Measurements from ENCODE around the gene CPNE6.
"Not testable (repeated sequence)": the region's sequence is repeated elsewhere in the genome, so short reads cannot be mapped to it uniquely, and the experiment has no call there.

CPNE6 gene

GRCh38 chr14:24105609-24106239, 34.4 kb downstream of the CPNE6 start:
- DNase-seq (ENCODE audit: low read depth in 2 of 2) = not testable (repeated sequence)

DNA sequence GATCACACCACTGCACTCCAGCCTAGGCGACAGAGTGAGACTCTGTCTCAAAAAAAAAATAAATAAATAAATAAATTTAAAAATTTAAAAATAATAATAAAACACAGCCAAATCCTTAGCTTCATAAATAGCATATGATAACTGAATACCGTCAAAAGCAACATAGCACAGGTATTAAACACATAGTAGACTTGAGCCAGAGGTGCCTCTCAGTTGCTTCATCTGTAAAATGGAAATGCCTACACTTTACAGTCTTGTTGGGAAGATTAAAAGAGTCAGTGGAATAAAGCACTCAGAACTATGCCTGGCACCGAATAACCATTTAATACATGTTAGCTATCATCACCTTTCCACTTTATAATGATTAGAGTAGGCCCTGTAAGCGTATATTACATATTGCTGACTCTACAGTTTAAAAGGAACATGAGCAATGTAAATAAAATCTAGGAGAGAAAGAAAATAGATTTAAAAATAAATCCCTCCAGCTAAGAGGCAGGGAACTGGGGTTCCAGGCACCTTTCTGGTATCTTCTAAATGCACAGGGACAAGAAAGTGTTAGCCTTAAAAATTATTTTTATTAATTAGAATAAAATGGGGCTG, 35.4 kb downstream of the CPNE6 start:
- no peak for DNase-seq (ENCODE audit: low read depth in 2 of 2)

DNA sequence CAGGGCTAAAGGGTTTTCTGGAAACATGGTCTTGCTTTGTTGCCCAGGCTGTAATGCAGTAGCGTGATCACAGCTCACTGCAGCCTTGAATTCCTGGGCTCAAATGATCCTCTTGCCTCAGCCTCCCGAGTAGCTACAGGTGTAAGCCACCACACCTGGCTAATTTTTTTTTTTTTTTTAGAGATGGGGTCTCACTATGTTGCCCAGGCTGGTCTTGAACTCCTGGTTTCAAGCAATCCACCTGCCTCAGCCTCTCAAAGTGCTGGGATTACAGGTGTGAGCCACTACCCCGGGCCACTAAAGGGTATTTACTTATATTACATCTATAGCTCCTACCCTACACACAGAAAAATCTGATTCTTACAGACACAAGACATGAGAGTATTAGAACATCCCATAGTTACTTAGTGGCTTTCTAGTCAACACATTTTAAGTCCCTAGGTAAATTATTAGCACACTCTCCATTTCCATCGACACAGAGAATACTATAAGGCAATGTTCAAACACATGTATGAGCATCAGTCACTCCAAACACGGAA, 37.0 kb downstream of the CPNE6 start:
- no peak for DNase-seq (ENCODE audit: low read depth in 2 of 2)

DNA sequence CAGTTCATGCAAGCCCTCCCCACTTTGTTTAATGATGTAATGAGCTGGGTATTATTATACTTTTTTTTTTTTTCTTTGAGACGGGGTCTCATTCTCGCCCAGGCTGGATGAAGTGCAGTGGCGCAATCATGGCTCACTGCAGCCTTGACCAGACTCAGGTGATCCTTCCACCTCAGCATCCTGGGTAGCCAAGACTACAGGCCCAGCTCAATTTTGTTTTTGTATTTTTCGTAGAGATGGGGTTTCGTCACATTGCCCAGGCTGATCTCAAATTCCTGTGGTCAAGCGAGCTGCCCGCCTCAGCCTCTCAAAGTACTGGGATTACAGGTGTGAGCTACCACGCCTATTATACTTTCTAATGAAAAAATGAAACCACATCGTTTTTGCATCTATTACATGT, 38.7 kb downstream of the CPNE6 start:
- no peak for DNase-seq (ENCODE audit: low read depth in 2 of 2)

DNA sequence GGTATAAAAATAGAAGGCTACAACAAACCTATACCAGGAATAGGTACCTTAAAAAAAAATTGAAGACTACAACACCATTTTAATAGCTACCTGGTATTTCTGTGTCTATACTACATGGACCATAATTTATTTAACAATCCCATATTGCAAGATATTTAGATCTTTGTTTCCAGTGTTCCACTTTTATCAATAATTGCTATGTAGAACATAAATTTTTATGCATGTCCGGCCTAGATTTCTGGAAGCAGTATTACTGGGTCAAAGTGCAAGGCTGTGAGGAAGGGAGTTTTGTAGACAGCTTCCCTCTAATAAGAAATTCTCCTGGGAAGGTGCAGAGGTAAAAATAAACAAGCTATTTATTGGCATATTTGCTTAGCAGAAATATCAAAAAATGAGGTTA, 39.2 kb downstream of the CPNE6 start:
- DNase-seq (ENCODE audit: low read depth in 2 of 2) = no peak

DNA sequence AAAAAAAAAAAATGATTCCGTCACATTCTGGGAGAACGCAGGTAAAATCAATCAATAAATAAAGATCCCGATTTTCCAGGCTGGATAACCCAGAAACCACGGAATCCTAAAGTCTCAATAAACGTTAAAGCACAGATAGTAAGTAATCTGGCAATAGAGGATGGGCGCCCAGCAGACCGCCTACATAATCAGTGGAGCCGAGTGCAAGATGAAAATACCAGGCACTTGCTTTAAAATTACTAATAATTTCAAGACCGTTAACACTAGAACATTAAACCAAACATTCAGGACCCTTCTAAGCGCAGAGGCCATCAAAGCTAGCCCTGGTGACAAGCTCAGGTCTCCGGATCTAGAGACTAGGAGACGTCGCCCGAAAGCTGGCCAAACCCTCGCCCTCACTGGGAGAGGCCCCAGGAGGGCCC, 42.0 kb downstream of the CPNE6 start:
- no peak for DNase-seq (ENCODE audit: low read depth in 2 of 2)

- peak; percentile 74 to 77 for DNase-seq (ENCODE audit: low read depth in 2 of 2)
Measured at GRCh38 chr14:24113801-24114531, 42.6 kb downstream of the CPNE6 start.

- peak; percentile 97 for DNase-seq (ENCODE audit: low read depth in 2 of 2)
Measured at GRCh38 chr14:24114532-24115421, 43.4 kb downstream of the CPNE6 start, which contains the start of the genes DCAF11 and NRL. DCAF11 (plus strand) TSS chr14:24114777; CDS start chr14:24115595, 818 bp downstream. NRL (minus strand) TSS chr14:24114949; CDS start chr14:24082848, 32,101 bp downstream.

GRCh38 chr14:24115422-24116127, 44.2 kb downstream of the CPNE6 start:
- DNase-seq (ENCODE audit: low read depth in 2 of 2) = no peak

GRCh38 chr14:24116128-24116814, 44.9 kb downstream of the CPNE6 start:
- DNase-seq (ENCODE audit: low read depth in 2 of 2) = no peak

DNA sequence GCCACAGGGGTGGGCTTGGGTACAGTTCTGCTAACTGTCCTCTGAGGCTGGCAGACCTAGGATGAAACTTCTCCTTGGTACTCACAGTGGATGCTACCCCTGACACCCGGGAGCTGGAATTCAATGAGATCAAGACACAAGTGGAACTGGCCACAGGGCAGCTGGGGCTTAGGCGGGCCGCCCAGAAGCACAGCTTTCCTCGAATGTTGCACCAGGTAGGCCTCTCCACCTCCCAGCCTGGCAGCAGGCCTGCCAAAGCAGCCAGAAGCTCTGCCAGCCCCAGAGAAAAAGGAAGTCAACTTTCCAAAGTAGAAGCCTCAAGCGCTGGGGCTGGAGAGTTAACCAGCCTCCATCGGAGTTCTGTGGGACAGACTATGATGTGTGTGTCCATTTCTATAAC, 45.8 kb downstream of the CPNE6 start:
- no peak for DNase-seq (ENCODE audit: low read depth in 2 of 2)

DNA sequence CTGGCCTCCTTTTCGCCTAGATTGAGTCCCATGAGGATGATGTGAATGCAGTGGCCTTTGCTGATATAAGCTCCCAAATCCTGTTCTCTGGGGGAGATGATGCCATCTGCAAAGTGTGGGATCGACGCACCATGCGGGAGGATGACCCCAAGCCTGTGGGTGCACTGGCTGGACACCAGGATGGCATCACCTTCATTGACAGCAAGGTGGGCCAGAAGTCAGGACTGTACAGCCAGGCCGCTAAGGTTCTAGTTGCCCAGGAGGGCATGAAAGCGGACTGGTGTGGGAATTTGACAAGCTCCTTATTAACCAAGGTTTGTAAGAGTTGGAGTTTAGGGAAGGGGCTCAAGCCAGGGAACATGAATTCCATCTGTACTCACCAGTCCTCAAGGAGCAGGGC, 48.3 kb downstream of the CPNE6 start:
- no peak for DNase-seq (ENCODE audit: low read depth in 2 of 2)

DNA sequence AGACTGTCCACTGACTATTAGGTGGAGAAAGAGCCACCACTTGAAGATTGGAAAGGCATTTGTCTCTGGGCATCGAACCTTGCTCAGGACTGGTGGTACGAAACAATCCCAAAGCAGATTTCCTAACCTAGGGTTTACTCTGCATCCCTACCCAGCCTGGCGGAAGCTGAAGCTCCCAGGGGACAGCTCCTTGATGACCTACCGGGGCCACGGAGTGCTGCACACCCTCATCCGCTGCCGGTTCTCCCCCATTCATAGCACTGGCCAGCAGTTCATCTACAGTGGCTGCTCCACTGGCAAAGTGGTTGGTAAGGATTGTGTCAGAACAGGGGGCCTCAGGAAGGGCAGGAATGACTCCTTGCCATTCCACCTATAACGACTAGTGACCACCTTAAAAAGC, 49.8 kb downstream of the CPNE6 start:
- no peak for DNase-seq (ENCODE audit: low read depth in 2 of 2)

DNA sequence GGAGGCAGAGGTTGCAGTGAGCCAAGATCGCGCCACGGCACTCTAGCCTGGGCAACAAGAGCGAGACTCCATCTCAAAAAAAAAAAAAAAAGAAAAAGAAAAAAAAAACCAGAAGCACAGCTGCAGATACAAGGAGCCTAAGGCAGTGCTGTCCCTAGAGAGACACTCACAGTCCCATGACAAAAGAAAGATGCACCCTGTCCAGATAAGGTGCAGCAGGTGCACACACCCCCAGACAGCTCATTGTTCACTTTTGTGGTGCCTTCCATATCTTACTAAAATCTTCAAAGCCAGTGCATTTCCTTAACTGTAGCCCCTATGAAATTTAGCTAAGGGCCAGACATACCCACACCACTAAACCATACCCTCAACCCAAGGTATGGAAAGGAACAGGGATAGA, 51.1 kb downstream of the CPNE6 start:
- DNase-seq (ENCODE audit: low read depth in 2 of 2) = no peak

DNA sequence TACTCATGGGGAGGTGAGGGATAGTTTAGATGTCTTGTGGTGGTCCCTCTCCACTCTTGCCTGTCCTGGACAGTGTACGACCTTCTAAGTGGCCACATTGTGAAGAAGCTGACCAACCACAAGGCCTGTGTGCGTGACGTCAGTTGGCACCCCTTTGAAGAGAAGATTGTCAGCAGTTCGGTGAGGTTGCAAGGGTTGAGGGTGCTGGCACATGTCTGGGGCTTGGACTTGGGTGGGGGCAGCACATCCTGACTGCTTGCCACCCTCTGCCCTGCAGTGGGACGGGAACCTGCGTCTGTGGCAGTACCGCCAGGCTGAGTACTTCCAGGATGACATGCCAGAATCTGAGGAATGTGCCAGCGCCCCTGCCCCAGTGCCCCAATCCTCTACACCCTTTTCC, 51.5 kb downstream of the CPNE6 start:
- DNase-seq (ENCODE audit: low read depth in 2 of 2) = no peak

- no peak for DNase-seq (ENCODE audit: low read depth in 2 of 2)
Measured at GRCh38 chr14:24123424-24124417, 52.4 kb downstream of the CPNE6 start.

GRCh38 chr14:24126939-24127338, 55.6 kb downstream of the CPNE6 start:
- no peak for DNase-seq (ENCODE audit: low read depth in 2 of 2)

DNA sequence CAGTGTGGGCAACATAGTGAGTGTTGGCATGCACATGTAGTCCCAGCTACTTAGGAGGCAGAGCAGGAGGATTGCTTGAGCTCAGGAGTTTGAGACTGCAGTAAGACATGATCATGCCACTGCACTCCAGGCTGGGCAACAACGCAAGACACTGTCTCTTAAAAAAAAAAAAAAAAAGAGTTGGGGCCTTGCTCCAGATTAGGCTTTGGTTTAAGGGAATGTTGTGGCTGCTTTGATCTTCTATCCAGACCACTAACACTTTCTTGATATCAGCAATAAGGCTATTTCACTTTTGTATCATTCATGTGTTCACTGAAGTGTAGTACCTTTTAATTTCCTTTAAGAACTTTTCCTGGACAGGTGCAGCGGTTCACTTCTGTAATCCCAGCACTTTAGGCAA, 56.3 kb downstream of the CPNE6 start:
- no peak for DNase-seq (ENCODE audit: low read depth in 2 of 2)
